Measurements from ENCODE around the gene DPEP2NB. TPM values are rescaled to one million over a fixed set of nuclear protein-coding genes. Genes with fewer than 3 reads are reported as not detected.
A peak's percentile ranks its signal among the peaks of the same experiment; 100 is the strongest.
"Not testable (repeated sequence)": the region's sequence is repeated elsewhere in the genome, so short reads cannot be mapped to it uniquely, and the experiment has no call there.

The DPEP2NB gene
- total RNA-seq, 2 experiments from 2014 or later: not detected

DNA sequence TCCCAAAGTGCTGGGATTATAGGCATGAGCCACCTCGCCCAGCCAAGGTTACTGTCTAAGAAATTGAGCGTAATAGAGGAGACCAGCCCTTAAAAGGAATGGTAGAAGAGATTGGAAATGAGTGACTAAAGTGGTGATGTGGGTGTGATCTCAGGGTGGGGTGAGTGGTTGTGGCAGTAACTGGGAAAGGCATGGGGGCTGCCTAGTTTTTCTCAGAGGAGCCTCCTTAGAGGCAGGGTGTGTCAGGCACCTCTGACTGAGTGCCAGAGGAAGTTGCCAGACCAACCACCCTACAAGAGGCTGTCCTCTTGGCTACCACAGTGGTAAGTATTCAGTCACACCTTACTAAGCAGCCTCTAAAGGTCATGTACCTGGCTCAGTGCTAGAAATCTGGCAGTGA, 16.2 kb upstream of the DPEP2NB start:
- POLR2A ChIA-PET: interaction anchor here (1.0 kb wide), 1 partner anchor 19 kb away, joined by 3 read pairs; no protein-coding TSS in a partner anchor
- intact Hi-C loops (cut with micrococcal nuclease): no loop called here
- Mint-ChIP-seq H3K4me3 (no peak overlapping the region), H3K27ac (no peak overlapping the region), H3K4me1 (ENCODE audit: low read depth) (peaks cover 12% of the 10 kb centered on the region), H3K9me3 (no peaks in the 10 kb centered on the region), H3K27me3 (no peaks in the 10 kb centered on the region), H3K36me3 (ENCODE audit: low read depth) (peaks cover 23% of the 10 kb centered on the region)
- TF ChIP-seq CTCF (IDR thresholded peaks at IDR 0.05): no peak
- peak; percentile 12 for DNase-seq
- CTCF ChIA-PET: interaction anchor here (2.1 kb wide), 1 partner anchor 9 kb away, joined by 6 read pairs; no protein-coding TSS in a partner anchor
- peak; percentile 82 for ATAC-seq

DNA sequence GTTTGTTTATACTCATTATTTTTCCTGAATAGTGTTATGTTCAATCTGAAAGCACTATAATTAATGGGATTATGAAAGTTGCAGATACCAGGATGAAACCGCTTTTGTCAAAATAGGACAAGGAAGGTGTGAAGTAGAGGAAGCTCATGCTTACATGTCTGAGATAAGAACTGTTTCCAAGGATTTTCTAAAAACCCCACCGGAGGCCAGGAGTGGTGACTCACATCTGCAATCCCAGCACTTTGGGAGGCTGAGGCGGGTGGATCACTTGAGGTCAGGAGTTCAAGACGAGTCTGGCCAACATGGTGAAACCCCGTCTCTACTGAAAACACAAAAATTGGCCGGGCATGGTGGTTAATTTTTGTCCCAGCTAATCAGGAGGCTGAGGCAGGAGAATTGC, 14.4 kb upstream of the DPEP2NB start:
- ATAC-seq; H3K9me3 Mint-ChIP-seq; H3K27ac Mint-ChIP-seq; H3K4me3 Mint-ChIP-seq; H3K27me3 Mint-ChIP-seq; intact Hi-C loops (cut with micrococcal nuclease); DNase-seq; H3K4me1 Mint-ChIP-seq (ENCODE audit: low read depth): not testable (repeated sequence)
- peaks cover 28% of the 10 kb centered on the region for H3K36me3 Mint-ChIP-seq (ENCODE audit: low read depth)
- CTCF ChIA-PET: interaction anchor here (0.7 to 1.0 kb wide), 3 partner anchors 11 to 49 kb away, joined by 3 read pairs; no protein-coding TSS in a partner anchor
- POLR2A ChIA-PET: interaction anchor here (0.8 kb wide), 1 partner anchor 9 kb away, joined by 3 read pairs; no protein-coding TSS in a partner anchor

DNA sequence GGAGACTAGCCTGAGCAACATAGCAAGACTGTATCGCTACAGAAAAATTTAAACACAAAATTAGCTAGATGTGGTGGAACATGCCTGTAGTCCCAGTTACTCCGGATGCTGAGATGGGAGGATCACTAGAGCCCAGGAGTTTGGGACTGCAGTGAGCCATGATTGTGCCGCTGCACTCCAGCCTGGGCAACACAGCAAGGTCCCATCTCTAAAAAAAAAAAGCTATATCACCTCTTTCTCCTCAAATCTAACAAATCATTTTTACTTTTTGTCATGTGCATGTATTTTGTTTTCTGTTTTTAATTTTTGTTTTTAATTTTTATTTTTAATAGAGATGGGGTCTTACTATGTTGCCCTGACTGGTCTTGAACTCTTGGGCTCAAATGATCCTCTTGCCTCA, 13.3 kb upstream of the DPEP2NB start:
- H3K27me3 Mint-ChIP-seq: no peaks in the 10 kb centered on the region
- H3K9me3 Mint-ChIP-seq: no peaks in the 10 kb centered on the region
- peaks cover 27% of the 10 kb centered on the region for H3K36me3 Mint-ChIP-seq (ENCODE audit: low read depth)
- intact Hi-C loops (cut with micrococcal nuclease): no loop called here
- H3K4me1 Mint-ChIP-seq (ENCODE audit: low read depth): peaks cover 14% of the 10 kb centered on the region
- CTCF ChIA-PET: interaction anchor here (1.0 to 9.2 kb wide), 4 partner anchors 12 to 212 kb away, joined by 3 to 61 read pairs (median 8); no protein-coding TSS in a partner anchor
- POLR2A ChIA-PET: interaction anchor here (1.0 to 1.3 kb wide), 3 partner anchors 85 to 167 kb away, joined by 3 to 4 read pairs (median 3); partner anchors contain the start of genes LCAT and PSMB10
- no peak overlapping the region for H3K27ac Mint-ChIP-seq
- ATAC-seq (no peak), DNase-seq (no peak)
- H3K4me3 Mint-ChIP-seq: no peak overlapping the region
- no peak for TF ChIP-seq CTCF (IDR thresholded peaks at IDR 0.05)

GRCh38 chr16:68022728-68023537, 7.2 kb upstream of the DPEP2NB start, which contains the start of the genes DDX28 and DUS2:
TSS of gene DDX28 (minus strand) at chr16:68023232. CDS start at chr16:68023202, 30 bp downstream.
TSS of gene DUS2 (plus strand) at chr16:68023284. CDS start at chr16:68038024, 14,740 bp downstream.
- CTCF ChIA-PET: interaction anchor here (0.8 to 9.2 kb wide), 12 partner anchors 9 to 205 kb away, joined by 3 to 61 read pairs (median 4); partner anchors contain the start of genes DPEP2 and NRN1L
- H3K27me3 Mint-ChIP-seq: no peaks in the 10 kb centered on the region
- TF ChIP-seq CTCF (IDR thresholded peaks at IDR 0.05): no peak
- peaks cover 40% of the 10 kb centered on the region for H3K36me3 Mint-ChIP-seq (ENCODE audit: low read depth)
- H3K27ac Mint-ChIP-seq: peak within 1 kb of the TSS; percentile 96
- H3K9me3 Mint-ChIP-seq: no peaks in the 10 kb centered on the region
- peak within 1 kb of the TSS; percentile 87 for H3K4me3 Mint-ChIP-seq
- DNase-seq (peak; percentile 95), ATAC-seq (peak; percentile 93)
- intact Hi-C loops (cut with micrococcal nuclease): no loop called here
- POLR2A ChIA-PET: interaction anchor here (0.6 to 3.2 kb wide), 37 partner anchors 10 to 305 kb away, joined by 3 to 26 read pairs (median 4); partner anchors contain the start of genes DPEP2, NFATC3, PSMB10 and SLC12A4
- peaks cover 23% of the 10 kb centered on the region for H3K4me1 Mint-ChIP-seq (ENCODE audit: low read depth)

DNA sequence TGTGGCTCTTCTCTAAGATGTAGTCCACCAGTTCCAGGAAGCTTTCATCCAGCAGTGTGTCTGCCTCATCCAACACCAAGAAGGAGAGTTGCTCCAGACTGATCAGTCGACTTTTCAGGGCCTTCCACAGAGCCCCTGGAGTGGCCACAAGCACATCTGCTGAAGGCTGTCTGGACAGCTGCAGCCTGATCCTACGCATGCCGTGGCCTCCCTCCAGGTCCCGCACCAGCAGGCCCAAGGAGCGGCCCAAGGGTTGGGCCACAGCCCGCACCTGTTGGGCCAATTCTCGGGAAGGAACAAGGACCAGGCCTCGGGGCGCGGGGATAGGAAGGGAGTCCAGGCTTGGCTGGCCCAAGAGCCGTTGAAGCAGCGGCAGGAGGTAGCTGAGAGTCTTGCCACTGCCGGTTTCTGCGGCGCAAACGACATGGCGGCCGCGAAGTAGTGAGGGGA, 6.6 kb upstream of the DPEP2NB start:
- DNase-seq: no peak
- H3K4me3 Mint-ChIP-seq: peak overlapping the region; percentile 87
- H3K9me3 Mint-ChIP-seq: no peaks in the 10 kb centered on the region
- ChIA-PET POLR2A (interaction anchor here (0.7 to 3.2 kb wide), 20 partner anchors 10 to 86 kb away, joined by 3 to 26 read pairs (median 6); partner anchors contain the start of genes NFATC3, PSMB10 and SLC12A4), CTCF (interaction anchor here (0.8 to 9.2 kb wide), 12 partner anchors 9 to 138 kb away, joined by 3 to 61 read pairs (median 4); partner anchors contain the start of genes DPEP2 and NRN1L)
- peaks cover 34% of the 10 kb centered on the region for H3K36me3 Mint-ChIP-seq (ENCODE audit: low read depth)
- H3K27me3 Mint-ChIP-seq: no peaks in the 10 kb centered on the region
- no peak for ATAC-seq
- peaks cover 23% of the 10 kb centered on the region for H3K4me1 Mint-ChIP-seq (ENCODE audit: low read depth)
- H3K27ac Mint-ChIP-seq: peak overlapping the region; percentile 96
- intact Hi-C loops (cut with micrococcal nuclease): no loop called here
- no peak for TF ChIP-seq CTCF (IDR thresholded peaks at IDR 0.05)

Measured in activated CD8-positive, alpha-beta T cell treated with anti-CD3 and anti-CD28 coated beads for 36 hours (primary cell).